HepG2 (cell line): ENCODE results near the gene CASKIN1.

Experiments
- CREB1 ChIP-seq, 2 experiments: fragments of 450-650 bp in 1 of 2; IDR thresholded peaks; 2 replicates each; pipeline ENCODE4 v1.6.1; 2016 to 2017; ENCODE audit warnings: control low read depth in 1 of 2, mild to moderate bottlenecking in 1 of 2, missing compliant biosample characterization in 1 of 2, missing genetic modification characterization in 1 of 2
- CTCF ChIP-seq: sonication (generic); formaldehyde crosslinking; IDR thresholded peaks from 2 replicates; pipeline ENCODE4 v1.5.0; 2020; ENCODE audit warnings: mild to moderate bottlenecking, missing genetic modification reagents, moderate library complexity
- EHMT2 ChIP-seq: fragments of 200-600 bp; sonication (generic); IDR thresholded peaks from 2 replicates; pipeline ENCODE4 v1.7.0; 2017; ENCODE audit warnings: antibody characterized with exemption, low read depth, low read length, borderline replicate concordance
- HNRNPK ChIP-seq: fragments of 200-400 bp; formaldehyde crosslinking; IDR thresholded peaks from 2 replicates; pipeline ENCODE4 v1.6.1; 2018; ENCODE audit warnings: low read length, low read depth, moderate library complexity, mild to moderate bottlenecking; ENCODE audit not compliant: poor library complexity, severe bottlenecking
- MLX ChIP-seq: IDR thresholded peaks from 2 replicates; pipeline ENCODE4 v1.6.1; 2016
- NBN ChIP-seq: fragments of 450-650 bp; conservative IDR thresholded peaks from 2 replicates; pipeline ENCODE4 v1.6.1; 2017
- POLR2A ChIP-seq, 2 experiments: IDR thresholded peaks; 2 replicates each; pipeline ENCODE4 v1.6.1; 2011; ENCODE audit warnings: low read depth in 2 of 2, low read length in 2 of 2, mild to moderate bottlenecking in 1 of 2, moderate library complexity in 1 of 2; ENCODE audit not compliant: insufficient read depth in 1 of 2
- SMC3 ChIP-seq: IDR thresholded peaks from 2 replicates; pipeline ENCODE4 v1.6.1; 2011; ENCODE audit warnings: low read length, improper control_type of control experiment
- SYNCRIP ChIP-seq: fragments of 200-400 bp; formaldehyde crosslinking; IDR thresholded peaks from 2 replicates; pipeline ENCODE4 v1.6.1; 2018; ENCODE audit warnings: mild to moderate bottlenecking, low read depth, low read length; ENCODE audit not compliant: insufficient read depth
- ZNF772 ChIP-seq: sonication (generic); formaldehyde crosslinking; IDR thresholded peaks from 2 replicates; pipeline ENCODE4 v1.5.0; 2020; ENCODE audit warnings: mild to moderate bottlenecking, missing genetic modification reagents
- TF ChIP-seq, protein P1 (sequence below): sonication (generic); formaldehyde crosslinking; IDR thresholded peaks from 2 replicates; pipeline ENCODE4 v1.8.0; 2022; ENCODE audit warnings: mild to moderate bottlenecking, missing genetic modification reagents
- TF ChIP-seq, protein P2 (sequence below): IDR thresholded peaks from 2 replicates; pipeline ENCODE4 v1.6.1; 2018; ENCODE audit warnings: missing genetic modification reagents

GRCh38 chr16:2209258-2210008 is 13.0 kb upstream of the CASKIN1 start:
- TF ChIP-seq, protein P1, sequence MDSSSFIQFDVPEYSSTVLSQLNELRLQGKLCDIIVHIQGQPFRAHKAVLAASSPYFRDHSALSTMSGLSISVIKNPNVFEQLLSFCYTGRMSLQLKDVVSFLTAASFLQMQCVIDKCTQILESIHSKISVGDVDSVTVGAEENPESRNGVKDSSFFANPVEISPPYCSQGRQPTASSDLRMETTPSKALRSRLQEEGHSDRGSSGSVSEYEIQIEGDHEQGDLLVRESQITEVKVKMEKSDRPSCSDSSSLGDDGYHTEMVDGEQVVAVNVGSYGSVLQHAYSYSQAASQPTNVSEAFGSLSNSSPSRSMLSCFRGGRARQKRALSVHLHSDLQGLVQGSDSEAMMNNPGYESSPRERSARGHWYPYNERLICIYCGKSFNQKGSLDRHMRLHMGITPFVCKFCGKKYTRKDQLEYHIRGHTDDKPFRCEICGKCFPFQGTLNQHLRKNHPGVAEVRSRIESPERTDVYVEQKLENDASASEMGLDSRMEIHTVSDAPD (CRISPR knock-in tag), result no peak
- TF ChIP-seq POLR2A (IDR thresholded peaks at IDR 0.05; ENCODE audit: insufficient read depth in 1 of 2, low read depth in 2 of 2, low read length in 2 of 2) (no peak), MLX (CRISPR knock-in tag) (no peak), EHMT2 (no peak), SMC3 (no peak), HNRNPK (no peak), SYNCRIP (no peak), CTCF (no peak), CREB1 (IDR thresholded peaks at IDR 0.05) (no peak), CREB1 (CRISPR knock-in tag; IDR thresholded peaks at IDR 0.05) (no peak), NBN (no peak), ZNF772 (no peak)
- TF ChIP-seq, protein P2, sequence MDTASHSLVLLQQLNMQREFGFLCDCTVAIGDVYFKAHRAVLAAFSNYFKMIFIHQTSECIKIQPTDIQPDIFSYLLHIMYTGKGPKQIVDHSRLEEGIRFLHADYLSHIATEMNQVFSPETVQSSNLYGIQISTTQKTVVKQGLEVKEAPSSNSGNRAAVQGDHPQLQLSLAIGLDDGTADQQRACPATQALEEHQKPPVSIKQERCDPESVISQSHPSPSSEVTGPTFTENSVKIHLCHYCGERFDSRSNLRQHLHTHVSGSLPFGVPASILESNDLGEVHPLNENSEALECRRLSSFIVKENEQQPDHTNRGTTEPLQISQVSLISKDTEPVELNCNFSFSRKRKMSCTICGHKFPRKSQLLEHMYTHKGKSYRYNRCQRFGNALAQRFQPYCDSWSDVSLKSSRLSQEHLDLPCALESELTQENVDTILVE (CRISPR knock-in tag), result no peak
